ENCODE measurements around the gene MMEL1. TPM values are rescaled to one million over a fixed set of nuclear protein-coding genes. Genes with fewer than 3 reads are reported as not detected.

The MMEL1 gene
- total RNA-seq, 1 donor from 2014 or later = 0.62 TPM

- no peak for TF ChIP-seq CTCF (IDR thresholded peaks at IDR 0.05)
- H3K36me3 Mint-ChIP-seq (ENCODE audit: low read depth) = no peaks in the 10 kb centered on the region
- no peak overlapping the region for H3K4me3 Mint-ChIP-seq (ENCODE audit: unreplicated experiment)
- peaks cover 9% of the 10 kb centered on the region for H3K4me1 Mint-ChIP-seq (ENCODE audit: low read depth)
- peaks cover 16% of the 10 kb centered on the region for H3K9me3 Mint-ChIP-seq (ENCODE audit: low read depth)
- H3K27ac Mint-ChIP-seq (ENCODE audit: unreplicated experiment) = no peak overlapping the region
- DNase-seq (ENCODE audit: low spot score) = peak; percentile 83
- H3K27me3 Mint-ChIP-seq (ENCODE audit: low read depth) = no peaks in the 10 kb centered on the region
Observed at GRCh38 chr1:2644591-2645101, 11.8 kb upstream of the MMEL1 start.

- Mint-ChIP-seq H3K4me1 (ENCODE audit: low read depth) (peaks cover 9% of the 10 kb centered on the region), H3K4me3 (ENCODE audit: unreplicated experiment) (peak overlapping the region; percentile 69), H3K36me3 (ENCODE audit: low read depth) (no peaks in the 10 kb centered on the region), H3K27me3 (ENCODE audit: low read depth) (no peaks in the 10 kb centered on the region), H3K27ac (ENCODE audit: unreplicated experiment) (no peak overlapping the region), H3K9me3 (ENCODE audit: low read depth) (peaks cover 16% of the 10 kb centered on the region)
- no peak for DNase-seq (ENCODE audit: low spot score)
- TF ChIP-seq CTCF (IDR thresholded peaks at IDR 0.05) = no peak
Observed at GRCh38 chr1:2644171-2644570, 11.4 kb upstream of the MMEL1 start.

- no peak overlapping the region for H3K27ac Mint-ChIP-seq (ENCODE audit: unreplicated experiment)
- DNase-seq (ENCODE audit: low spot score) = peak; percentile 69
- no peaks in the 10 kb centered on the region for H3K27me3 Mint-ChIP-seq (ENCODE audit: low read depth)
- H3K36me3 Mint-ChIP-seq (ENCODE audit: low read depth) = no peaks in the 10 kb centered on the region
- no peak for TF ChIP-seq CTCF (IDR thresholded peaks at IDR 0.05)
- peaks cover 16% of the 10 kb centered on the region for H3K9me3 Mint-ChIP-seq (ENCODE audit: low read depth)
- H3K4me1 Mint-ChIP-seq (ENCODE audit: low read depth) = peaks cover 9% of the 10 kb centered on the region
- peak overlapping the region; percentile 69 for H3K4me3 Mint-ChIP-seq (ENCODE audit: unreplicated experiment)
Observed at GRCh38 chr1:2643414-2644077, 10.7 kb upstream of the MMEL1 start.

GRCh38 chr1:2642560-2643413 is 10.0 kb upstream of the MMEL1 start:
- Mint-ChIP-seq H3K4me1 (ENCODE audit: low read depth) (peaks cover 9% of the 10 kb centered on the region), H3K27ac (ENCODE audit: unreplicated experiment) (no peak overlapping the region), H3K36me3 (ENCODE audit: low read depth) (no peaks in the 10 kb centered on the region), H3K9me3 (ENCODE audit: low read depth) (peaks cover 12% of the 10 kb centered on the region), H3K27me3 (ENCODE audit: low read depth) (no peaks in the 10 kb centered on the region), H3K4me3 (ENCODE audit: unreplicated experiment) (peak overlapping the region; percentile 85)
- peak; percentile 23 for TF ChIP-seq CTCF (IDR thresholded peaks at IDR 0.05)
- DNase-seq (ENCODE audit: low spot score) = no peak

GRCh38 chr1:2642131-2642559 is 9.3 kb upstream of the MMEL1 start:
- peak overlapping the region; percentile 85 for H3K4me3 Mint-ChIP-seq (ENCODE audit: unreplicated experiment)
- H3K27me3 Mint-ChIP-seq (ENCODE audit: low read depth) = no peaks in the 10 kb centered on the region
- no peak for DNase-seq (ENCODE audit: low spot score)
- H3K4me1 Mint-ChIP-seq (ENCODE audit: low read depth) = peaks cover 9% of the 10 kb centered on the region
- H3K9me3 Mint-ChIP-seq (ENCODE audit: low read depth) = peaks cover 9% of the 10 kb centered on the region
- TF ChIP-seq CTCF (IDR thresholded peaks at IDR 0.05) = no peak
- H3K27ac Mint-ChIP-seq (ENCODE audit: unreplicated experiment) = no peak overlapping the region
- no peaks in the 10 kb centered on the region for H3K36me3 Mint-ChIP-seq (ENCODE audit: low read depth)

Measured in chondrocyte (in vitro differentiated cells).